Spleen (tissue), 11 donors: ENCODE data around the gene GGN. TPM values are rescaled to one million over a fixed set of nuclear protein-coding genes. Genes with fewer than 3 reads are reported as not detected.

ENCODE experiments used
- DNase-seq: peaks from one replicate; pipeline ENCODE4 v3.0.0-alpha.2; 2020
- H3K27ac ChIP-seq, 8 donors: fragments of 200-600 bp; sonication (generic) in 7 of 8; 1 replicate in 4 of 8; 2 replicates in 4 of 8; pipeline versions ENCODE4 v1.5.0 to v1.8.0; 2016 to 2021; ENCODE audit warnings: inconsistent platforms in 4 of 8, mild to moderate bottlenecking in 4 of 8, moderate library complexity in 1 of 8
- H3K27me3 ChIP-seq, 7 donors: fragments of 200-600 bp; sonication (generic) in 6 of 7; replicated peaks in 1 of 7; 1 replicate in 4 of 7; 2 replicates in 3 of 7; pipeline versions ENCODE4 v1.5.0 to v1.8.0; 2016 to 2021; ENCODE audit warnings: inconsistent platforms in 3 of 7, mild to moderate bottlenecking in 1 of 7
- H3K36me3 ChIP-seq, 6 donors: fragments of 200-600 bp; sonication (generic) in 5 of 6; 1 replicate in 4 of 6; 2 replicates in 2 of 6; pipeline versions ENCODE4 v1.5.0 to v1.8.0; 2016 to 2021; ENCODE audit warnings: inconsistent platforms in 2 of 6
- H3K4me1 ChIP-seq, 6 donors: fragments of 200-600 bp; sonication (generic) in 5 of 6; 1 replicate in 3 of 6; 2 replicates in 3 of 6; pipeline versions ENCODE4 v1.5.0 to v1.8.0; 2016 to 2021; ENCODE audit warnings: inconsistent platforms in 3 of 6
- H3K4me3 ChIP-seq, 8 donors: fragments of 200-600 bp; sonication (generic) in 7 of 8; 1 replicate in 4 of 8; 2 replicates in 4 of 8; pipeline versions ENCODE4 v1.5.0 to v1.8.0; 2016 to 2021; ENCODE audit warnings: inconsistent platforms in 4 of 8, mild to moderate bottlenecking in 4 of 8, moderate library complexity in 2 of 8
- H3K9me3 ChIP-seq, 8 donors: fragments of 200-600 bp; sonication (generic) in 7 of 8; 1 replicate in 4 of 8; 2 replicates in 4 of 8; pipeline versions ENCODE4 v1.5.0 to v1.8.0; 2016 to 2021; ENCODE audit warnings: inconsistent platforms in 4 of 8
- POLR2A ChIP-seq, 3 donors: fragments of 450-650 bp; IDR thresholded peaks; one replicate each; pipeline ENCODE4 v1.5.1; 2017; ENCODE audit warnings: antibody characterized with exemption in 3 of 3, mild to moderate bottlenecking in 1 of 3
- POLR2AphosphoS5 ChIP-seq, 3 donors: sonication (generic); formaldehyde crosslinking; IDR thresholded peaks; one replicate each; pipeline ENCODE4 v1.5.1; 2017; ENCODE audit warnings: antibody characterized with exemption in 3 of 3
- WGBS, 5 donors: extraction: QIAGEN DNeasy Blood & Tissue Kit in 3 of 5; methylation state at CpG; one replicate each; pipeline versions ENCODE4 v1.1.5 to v1.1.7; 2013 to 2018; 5-methylcytosine and 5-hydroxymethylcytosine counted together
- intact Hi-C: fragments of 100-400 bp; cut with DNase I; formaldehyde crosslinking; loops from one replicate; pipeline ENCODE4 v1.15.0; 2023; ENCODE audit warnings: low total_unique reads
- polyA plus RNA-seq, 3 donors: library from polyadenylated mRNA; stranded (reverse); fragments of 200-250 nt; gene quantifications; one replicate each; pipeline ENCODE4 v1.2.1, GENCODE V29; 2013
- total RNA-seq, 7 donors: library from RNA; depleted of rRNA in 3 of 7; stranded (reverse); fragments of >200 nt in 3 of 7; fragmentation: NEBNext Ultra II Directional in 4 of 7; extraction: Animal tissue kit (Norgen Biotek cat#: 25700) in 4 of 7; gene quantifications; one replicate each; pipeline versions ENCODE4 v1.1.0 to v1.2.1, GENCODE V29; 2016 to 2021
- TF ChIP-seq, protein P1 (sequence below), 11 experiments: fragments of 200-600 bp in 7 of 11; fragments of 450-650 bp in 4 of 11; sonication (generic) in 4 of 11; IDR thresholded peaks in 8 of 11; conservative IDR thresholded peaks in 3 of 11; 1 replicate in 7 of 11; 2 replicates in 4 of 11; pipeline versions ENCODE4 v1.4.0 to v1.8.0; 2016 to 2021; ENCODE audit warnings: antibody characterized with exemption in 11 of 11, inconsistent platforms in 4 of 11, mild to moderate bottlenecking in 1 of 11
- donor health status: healthy with polysubstance abuse.
- donor health status: DM: no; HTN: no; CAD: no; lungs with moderate emphysema.
- donor health status: DM: no; HTN: no; CAD: no.
- donor health status: Bipolar disorder and iron deficiency.
- donor health status: healthy.
- donor health status: DM: no; HTN: no; CAD: no.
- donor health status: DM: yes; HTN: yes; CAD: no.

Gene GGN
- total and polyA plus RNA-seq, 10 donors = 0.08 to 0.19 TPM; not detected in 8

DNA sequence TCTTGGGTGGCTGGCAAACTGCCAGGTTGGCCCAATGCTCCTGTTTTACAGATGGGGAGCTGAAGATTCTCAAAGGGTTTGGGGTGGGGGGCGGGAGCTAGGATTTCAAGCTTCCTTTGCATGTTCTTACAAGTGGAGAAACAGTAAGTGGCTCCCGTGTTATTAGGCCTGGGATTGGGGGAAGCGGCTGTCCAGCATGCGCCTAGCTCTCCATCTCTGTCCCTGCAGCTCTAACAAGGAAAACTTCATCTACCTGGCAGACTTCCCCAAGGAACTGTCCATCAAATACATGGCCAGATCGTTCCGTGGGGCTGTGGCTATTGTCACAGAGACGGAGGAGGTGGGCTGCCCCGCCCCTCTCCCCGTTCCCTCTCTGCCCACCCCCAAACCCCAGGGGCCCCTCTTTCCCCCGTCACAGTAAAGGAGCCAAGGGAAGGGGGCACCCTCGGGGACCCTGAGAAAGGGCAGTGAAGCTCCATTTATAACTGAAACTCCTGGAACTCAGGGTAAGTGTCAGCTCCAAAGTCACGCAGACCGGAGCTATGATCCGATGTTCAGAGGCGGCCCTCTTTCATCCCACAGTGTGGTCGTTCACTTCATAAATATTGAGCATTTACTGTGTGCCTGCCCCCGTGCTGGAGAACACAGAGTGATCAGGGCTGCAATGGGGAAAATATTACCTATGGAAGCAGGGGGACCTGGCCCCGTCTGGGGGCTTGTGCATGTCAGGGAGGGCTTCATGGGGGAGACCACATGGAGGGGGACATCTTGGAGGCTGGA lies 28.4 kb downstream of the GGN start:
- Histone ChIP-seq H3K27ac (no peak overlapping the region), H3K27me3 (peaks cover 0 to 43% (median 4%) of the 10 kb centered on the region in 7 donors), H3K4me1 (peaks cover 8 to 24% (median 19%) of the 10 kb centered on the region in 6 donors), H3K36me3 (no peaks in the 10 kb centered on the region), H3K4me3 (no peak overlapping the region), H3K9me3 (no peaks in the 10 kb centered on the region)
- 54 to 59% (median 56%) methylated on average over 18 of the region's 18 CpGs for WGBS, 5 donors
- TF ChIP-seq POLR2AphosphoS5 (IDR thresholded peaks at IDR 0.05) (no peak), POLR2A (IDR thresholded peaks at IDR 0.05) (no peak)
- TF ChIP-seq, protein P1, sequence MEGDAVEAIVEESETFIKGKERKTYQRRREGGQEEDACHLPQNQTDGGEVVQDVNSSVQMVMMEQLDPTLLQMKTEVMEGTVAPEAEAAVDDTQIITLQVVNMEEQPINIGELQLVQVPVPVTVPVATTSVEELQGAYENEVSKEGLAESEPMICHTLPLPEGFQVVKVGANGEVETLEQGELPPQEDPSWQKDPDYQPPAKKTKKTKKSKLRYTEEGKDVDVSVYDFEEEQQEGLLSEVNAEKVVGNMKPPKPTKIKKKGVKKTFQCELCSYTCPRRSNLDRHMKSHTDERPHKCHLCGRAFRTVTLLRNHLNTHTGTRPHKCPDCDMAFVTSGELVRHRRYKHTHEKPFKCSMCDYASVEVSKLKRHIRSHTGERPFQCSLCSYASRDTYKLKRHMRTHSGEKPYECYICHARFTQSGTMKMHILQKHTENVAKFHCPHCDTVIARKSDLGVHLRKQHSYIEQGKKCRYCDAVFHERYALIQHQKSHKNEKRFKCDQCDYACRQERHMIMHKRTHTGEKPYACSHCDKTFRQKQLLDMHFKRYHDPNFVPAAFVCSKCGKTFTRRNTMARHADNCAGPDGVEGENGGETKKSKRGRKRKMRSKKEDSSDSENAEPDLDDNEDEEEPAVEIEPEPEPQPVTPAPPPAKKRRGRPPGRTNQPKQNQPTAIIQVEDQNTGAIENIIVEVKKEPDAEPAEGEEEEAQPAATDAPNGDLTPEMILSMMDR (IDR thresholded peaks at IDR 0.05 in 8 of 11, conservative IDR thresholded peaks at IDR 0.05 in 3 of 11) = no peak
- intact Hi-C loops = no loop called here
- DNase-seq = no peak

DNA sequence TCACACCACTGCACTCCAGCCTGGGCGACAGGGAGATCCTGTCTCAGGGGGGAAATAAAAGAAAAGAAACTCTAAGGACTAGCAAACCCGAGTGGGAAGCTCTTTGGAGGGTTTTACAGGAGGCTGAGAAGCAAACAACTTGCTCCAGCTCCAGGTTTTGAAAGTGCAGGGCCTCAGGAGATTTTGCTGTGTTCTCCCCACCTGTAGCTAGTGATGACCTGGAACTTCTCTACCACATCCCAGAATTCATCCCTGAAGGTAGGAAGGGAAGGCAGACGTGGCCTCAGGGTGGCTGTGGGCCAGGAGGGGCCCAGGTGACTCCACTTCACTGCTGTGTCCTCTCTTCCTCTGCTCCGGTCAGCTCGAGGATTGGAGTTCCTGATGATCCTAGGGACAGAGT lies 29.8 kb downstream of the GGN start:
- TF ChIP-seq, protein P1 (IDR thresholded peaks at IDR 0.05 in 8 of 11, conservative IDR thresholded peaks at IDR 0.05 in 3 of 11) = no peak
- TF ChIP-seq POLR2A (IDR thresholded peaks at IDR 0.05) (no peak), POLR2AphosphoS5 (IDR thresholded peaks at IDR 0.05) (no peak)
- no peaks in the 10 kb centered on the region for H3K9me3 ChIP-seq
- no peak overlapping the region for H3K4me3 ChIP-seq
- peaks cover 6 to 23% (median 18%) of the 10 kb centered on the region in 6 donors for H3K4me1 ChIP-seq
- H3K36me3 ChIP-seq = no peaks in the 10 kb centered on the region
- WGBS, 5 donors = 35 to 59% (median 46%) methylated on average over 5 of the region's 5 CpGs
- peaks cover 0 to 44% (median 4%) of the 10 kb centered on the region in 7 donors for H3K27me3 ChIP-seq
- no peak overlapping the region for H3K27ac ChIP-seq
- intact Hi-C loops = no loop called here
- DNase-seq = no peak

DNA sequence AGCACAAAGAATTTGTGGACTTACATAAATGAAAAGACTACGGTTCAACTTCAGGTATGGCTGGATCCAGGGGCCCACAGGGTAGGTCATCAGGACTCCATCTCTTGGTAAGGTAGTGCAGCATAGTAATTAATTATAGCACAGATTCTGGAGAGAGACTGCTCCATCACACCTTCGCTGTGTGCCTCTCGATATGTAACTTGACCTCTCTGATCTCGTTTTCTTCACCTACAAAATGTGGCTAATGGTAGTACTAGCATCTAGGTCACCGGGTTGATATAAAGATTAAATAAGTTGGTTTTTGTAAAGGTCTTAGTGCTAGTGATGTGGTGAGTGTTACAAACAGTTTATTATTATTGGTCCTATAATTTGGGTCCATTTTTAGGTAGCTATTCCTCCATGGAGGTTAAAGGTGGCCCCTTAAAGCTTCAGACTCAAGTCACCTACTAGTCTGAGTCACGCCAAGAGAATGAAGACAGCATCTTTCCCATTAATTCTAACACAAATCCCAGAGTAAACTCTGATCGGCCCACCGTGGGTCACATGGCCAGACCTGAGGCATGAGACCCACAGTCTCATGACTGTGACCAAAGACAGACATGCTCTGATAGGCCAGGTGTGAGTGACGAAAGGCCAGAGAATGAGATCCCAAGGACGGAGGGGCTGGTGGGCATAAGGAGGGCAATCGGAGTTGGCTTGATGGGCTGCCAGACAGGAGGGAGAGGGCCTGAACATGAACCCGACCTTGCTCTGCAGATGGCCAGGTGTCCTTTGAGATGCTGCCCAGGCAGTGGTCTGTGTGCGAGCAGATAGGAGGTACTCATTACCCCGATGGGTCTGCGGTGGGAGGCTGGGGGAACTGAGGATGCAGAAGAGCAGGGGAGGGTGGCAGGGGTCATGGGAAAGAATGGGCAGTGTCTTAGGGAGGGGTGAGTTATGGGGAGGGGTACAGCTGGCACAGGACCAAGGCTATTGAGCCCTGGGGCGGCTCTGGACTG lies 31.8 kb downstream of the GGN start:
- no peaks in the 10 kb centered on the region for H3K36me3 ChIP-seq
- no peak overlapping the region for H3K4me3 ChIP-seq
- 80 to 86% (median 81%) methylated on average over 16 of the region's 16 CpGs for WGBS, 5 donors
- DNase-seq = no peak
- peaks cover 0 to 41% (median 4%) of the 10 kb centered on the region in 7 donors for H3K27me3 ChIP-seq
- TF ChIP-seq POLR2AphosphoS5 (IDR thresholded peaks at IDR 0.05) (no peak), POLR2A (IDR thresholded peaks at IDR 0.05) (no peak)
- TF ChIP-seq, protein P1 (IDR thresholded peaks at IDR 0.05 in 8 of 11, conservative IDR thresholded peaks at IDR 0.05 in 3 of 11) = no peak
- intact Hi-C loops = no loop called here
- H3K4me1 ChIP-seq = peaks cover 0 to 2% (median under 1%) of the 10 kb centered on the region in 6 donors
- no peaks in the 10 kb centered on the region for H3K9me3 ChIP-seq
- H3K27ac ChIP-seq = no peak overlapping the region
